HepG2 (cell line): ENCODE measurements around the gene ARMC10. TPM values are rescaled to one million over a fixed set of nuclear protein-coding genes. Genes with fewer than 3 reads are reported as not detected.

ENCODE experiments used
- ADNP ChIP-seq: sonication (generic); formaldehyde crosslinking; IDR thresholded peaks from 2 replicates; pipeline ENCODE4 v1.4.0; 2020; ENCODE audit warnings: missing genetic modification reagents
- ARHGAP35 ChIP-seq: sonication (generic); formaldehyde crosslinking; IDR thresholded peaks from 2 replicates; pipeline ENCODE4 v1.9.0; 2022; ENCODE audit warnings: mild to moderate bottlenecking, inconsistent platforms, moderate library complexity, missing genetic modification reagents, borderline replicate concordance
- ARID2 ChIP-seq: sonication (generic); formaldehyde crosslinking; IDR thresholded peaks from 2 replicates; pipeline ENCODE4 v1.8.1; 2022; ENCODE audit warnings: mild to moderate bottlenecking, missing genetic modification reagents, borderline replicate concordance
- BCL3 ChIP-seq: sonication (generic); formaldehyde crosslinking; IDR thresholded peaks from 2 replicates; pipeline ENCODE4 v1.5.1; 2020; ENCODE audit warnings: mild to moderate bottlenecking, missing genetic modification reagents, moderate library complexity
- CBX1 ChIP-seq: IDR thresholded peaks from one replicate; pipeline ENCODE4 v1.6.1; 2016; ENCODE audit warnings: antibody characterized with exemption, low read depth
- DMAP1 ChIP-seq: IDR thresholded peaks from 2 replicates; pipeline ENCODE4 v1.6.1; 2016
- KDM6A ChIP-seq: IDR thresholded peaks from 2 replicates; pipeline ENCODE4 v1.6.1; 2016; ENCODE audit warnings: low read depth
- KIAA2018 ChIP-seq: sonication (generic); formaldehyde crosslinking; IDR thresholded peaks from 2 replicates; pipeline ENCODE4 v1.5.0; 2020; ENCODE audit warnings: mild to moderate bottlenecking, missing genetic modification reagents, borderline replicate concordance
- MEIS2 ChIP-seq: sonication (generic); formaldehyde crosslinking; IDR thresholded peaks from 2 replicates; pipeline ENCODE4 v1.9.0; 2021; ENCODE audit warnings: mild to moderate bottlenecking, missing genetic modification reagents
- MTA3 ChIP-seq: sonication (generic); formaldehyde crosslinking; IDR thresholded peaks from 2 replicates; pipeline ENCODE4 v1.4.0; 2020; ENCODE audit warnings: missing genetic modification reagents
- PHF5A ChIP-seq: IDR thresholded peaks from one replicate; pipeline ENCODE4 v1.6.1; 2018; ENCODE audit warnings: low read depth, missing genetic modification reagents; ENCODE audit not compliant: unreplicated experiment
- TCF12 ChIP-seq, 2 experiments: fragments of 450-650 bp in 1 of 2; sonication (generic) in 1 of 2; formaldehyde crosslinking in 1 of 2; IDR thresholded peaks; 2 replicates each; pipeline versions ENCODE4 v1.6.1 to v1.8.0; 2017 to 2022; ENCODE audit warnings: antibody characterized with exemption in 1 of 2, mild to moderate bottlenecking in 1 of 2, missing genetic modification reagents in 1 of 2, moderate library complexity in 1 of 2
- ZNF10 ChIP-seq: sonication (generic); formaldehyde crosslinking; IDR thresholded peaks from 2 replicates; pipeline ENCODE4 v1.4.0; 2020; ENCODE audit warnings: mild to moderate bottlenecking, low read depth, missing genetic modification reagents, borderline replicate concordance
- ZNF563 ChIP-seq: sonication (generic); formaldehyde crosslinking; IDR thresholded peaks from 2 replicates; pipeline ENCODE4 v1.8.0; 2022; ENCODE audit warnings: mild to moderate bottlenecking, moderate library complexity, missing genetic modification reagents
- ZNF572 ChIP-seq: sonication (generic); formaldehyde crosslinking; IDR thresholded peaks from 2 replicates; pipeline ENCODE4 v1.5.1; 2020; ENCODE audit warnings: mild to moderate bottlenecking, missing genetic modification reagents
- ZNF598 ChIP-seq: sonication (generic); formaldehyde crosslinking; IDR thresholded peaks from 2 replicates; pipeline ENCODE4 v1.5.1; 2020; ENCODE audit warnings: mild to moderate bottlenecking, missing genetic modification reagents, borderline replicate concordance
- ZNF644 ChIP-seq: IDR thresholded peaks from 2 replicates; pipeline ENCODE4 v1.6.1; 2016; ENCODE audit warnings: low read depth
- ZXDC ChIP-seq: sonication (generic); formaldehyde crosslinking; IDR thresholded peaks from 2 replicates; pipeline ENCODE4 v1.5.0; 2020; ENCODE audit warnings: mild to moderate bottlenecking, missing genetic modification reagents
- polyA plus RNA-seq, 8 experiments: library from polyadenylated mRNA; depleted of rRNA in 3 of 8; stranded (reverse) in 7 of 8; unstranded in 1 of 8; fragments of >200 nt; fragmentation: Illumina TruSeq in 4 of 8; extraction: Trizol in 4 of 8; gene quantifications; 2 replicates each; pipeline versions ENCODE4 v1.2.1 to v1.2.3, GENCODE V29; 2011 to 2016; ENCODE audit warnings: low read depth in 4 of 8, missing spikeins in 1 of 8, mixed read lengths in 1 of 8; ENCODE audit not compliant: insufficient read depth in 1 of 8
- total RNA-seq, 5 experiments: library from RNA; depleted of rRNA; stranded (reverse); fragments of >200 nt; fragmentation: Illumina TruSeq; extraction: Trizol; gene quantifications; 2 replicates each; pipeline ENCODE4 v1.2.3, GENCODE V29; 2016; ENCODE audit warnings: low read depth in 1 of 5

The ARMC10 gene
- total and polyA plus RNA-seq, 2 of the 13 experiments (the other 11 are each of a cell fraction or from before 2014, with no cell fraction given) = 11.3 to 23.7 TPM

GRCh38 chr7:103075337-103075918, 488 bp downstream of the ARMC10 start (continued):
- TF ChIP-seq ZNF563 (CRISPR knock-in tag) (0 out of 2 replicates have a peak, but pooled peaks have one; percentile 2), BCL3 (0 out of 2 replicates have a peak, but pooled peaks have one; percentile 0), ZXDC (CRISPR knock-in tag) (no peak), MEIS2 (CRISPR knock-in tag) (0 out of 2 replicates have a peak, but pooled peaks have one; percentile 44), DMAP1 (CRISPR knock-in tag) (peak; percentile 5; the same call in 1 of the 2 replicates), KIAA2018 (CRISPR knock-in tag) (no peak), ZNF572 (CRISPR knock-in tag) (peak; percentile 22; the same call in 1 of the 2 replicates), ZNF598 (no peak), PHF5A (CRISPR knock-in tag) (no peak), ZNF10 (no peak), ADNP (no peak), ZNF644 (CRISPR knock-in tag) (no peak), CBX1 (no peak), ARID2 (CRISPR knock-in tag) (no peak), KDM6A (CRISPR knock-in tag) (0 out of 2 replicates have a peak, but pooled peaks have one; percentile 2), TCF12 (IDR thresholded peaks at IDR 0.05) (no peak), TCF12 (CRISPR knock-in tag; IDR thresholded peaks at IDR 0.05) (peak; percentile 3; the same call in 1 of the 2 replicates), MTA3 (CRISPR knock-in tag) (no peak), ARHGAP35 (CRISPR knock-in tag) (no peak)
